Measurements from ENCODE around the gene PAF1. TPM values are rescaled to one million over a fixed set of nuclear protein-coding genes. Genes with fewer than 3 reads are reported as not detected.
A peak's percentile ranks its signal among the peaks of the same experiment; 100 is the strongest.
"Not testable (repeated sequence)": the region's sequence is repeated elsewhere in the genome, so short reads cannot be mapped to it uniquely, and the experiment has no call there.

The PAF1 gene
- total and polyA plus RNA-seq, 2 donors (not counting 1 experiment from before 2014, with no cell fraction given): 46.4 to 65.5 TPM

GRCh38 chr19:39341719-39342604 is 48.9 kb downstream of the PAF1 start, which contains the start of gene SAMD4B:
Gene SAMD4B (plus strand): TSS chr19:39342421. CDS start chr19:39356894, 14,473 bp downstream.
- Histone ChIP-seq H3K27me3 (ENCODE audit: control insufficient read depth, insufficient read depth, low read length) (no peaks in the 10 kb centered on the region), H3K79me2 (ENCODE audit: control insufficient read depth, insufficient read depth, low read length) (peaks cover 39% of the 10 kb centered on the region)
- peak; percentile 46 to 54 for TF ChIP-seq CTCF (conservative IDR thresholded peaks at IDR 0.05 in 1 of 2, IDR thresholded peaks at IDR 0.05 in 1 of 2; ENCODE audit: low read depth in 1 of 2, low read length in 2 of 2)
- no peak for TF ChIP-seq EZH2 (IDR thresholded peaks at IDR 0.05; ENCODE audit: low read length, missing control alignments)

GRCh38 chr19:39341129-39341718 is 49.7 kb downstream of the PAF1 start:
- Histone ChIP-seq H3K4me1 (ENCODE audit: control insufficient read depth, extremely low read depth, insufficient read depth, low read length) (peaks cover 4% of the 10 kb centered on the region), H3K4me3 (replicated peaks in 1 of 4; ENCODE audit: control extremely low read depth in 1 of 4, insufficient read depth in 1 of 4, low read depth in 3 of 4, low read length in 4 of 4) (peak overlapping the region; percentile 44 to 95 (median 72)), H3K79me2 (ENCODE audit: control insufficient read depth, insufficient read depth, low read length) (peaks cover 35% of the 10 kb centered on the region), H3K27ac (ENCODE audit: insufficient read depth, low read length) (peak overlapping the region; percentile 53), H3K36me3 (ENCODE audit: control insufficient read depth, insufficient read depth, low read length) (peaks cover 1% of the 10 kb centered on the region), H3K9me3 (ENCODE audit: control insufficient read depth, insufficient read depth, low read depth, low read length) (no peaks in the 10 kb centered on the region), H2AFZ (ENCODE audit: low read length) (peak overlapping the region; percentile 97), H3K9ac (ENCODE audit: insufficient read depth, low read length) (peak overlapping the region; percentile 50), H4K20me1 (ENCODE audit: control insufficient read depth, extremely low read depth, insufficient read depth, low read length) (no peaks in the 10 kb centered on the region), H3K27me3 (ENCODE audit: control insufficient read depth, insufficient read depth, low read length) (no peaks in the 10 kb centered on the region), H3K4me2 (ENCODE audit: extremely low read depth, insufficient read depth, low read length) (peak overlapping the region; percentile 100)
- peak in 1 of 2 donors; percentile 34 for DNase-seq (ENCODE audit: low read depth in 2 of 2)
- TF ChIP-seq EZH2 (IDR thresholded peaks at IDR 0.05; ENCODE audit: low read length, missing control alignments) (no peak), CTCF (conservative IDR thresholded peaks at IDR 0.05 in 1 of 2, IDR thresholded peaks at IDR 0.05 in 1 of 2; ENCODE audit: low read depth in 1 of 2, low read length in 2 of 2) (peak in 1 of 2 donors; percentile 26)

More at GRCh38 chr19:39341719-39342604, 48.9 kb downstream of the PAF1 start, which contains the start of gene SAMD4B:
- peak within 1 kb of the TSS; percentile 100 for H3K4me2 ChIP-seq (ENCODE audit: extremely low read depth, insufficient read depth, low read length)
- H3K36me3 ChIP-seq (ENCODE audit: control insufficient read depth, insufficient read depth, low read length): peaks cover 1% of the 10 kb centered on the region
- no peaks in the 10 kb centered on the region for H4K20me1 ChIP-seq (ENCODE audit: control insufficient read depth, extremely low read depth, insufficient read depth, low read length)
- peaks cover 6% of the 10 kb centered on the region for H3K4me1 ChIP-seq (ENCODE audit: control insufficient read depth, extremely low read depth, insufficient read depth, low read length)
- H3K4me3 ChIP-seq (replicated peaks in 1 of 4; ENCODE audit: control extremely low read depth in 1 of 4, insufficient read depth in 1 of 4, low read depth in 3 of 4, low read length in 4 of 4): peak within 1 kb of the TSS; percentile 75 to 95 (median 82)
- H2AFZ ChIP-seq (ENCODE audit: low read length): peak within 1 kb of the TSS; percentile 97
- peak; percentile 96 to 98 for DNase-seq (ENCODE audit: low read depth in 2 of 2)
- peak within 1 kb of the TSS; percentile 93 for H3K9ac ChIP-seq (ENCODE audit: insufficient read depth, low read length)
- H3K9me3 ChIP-seq (ENCODE audit: control insufficient read depth, insufficient read depth, low read depth, low read length): no peaks in the 10 kb centered on the region
- H3K27ac ChIP-seq (ENCODE audit: insufficient read depth, low read length): peak within 1 kb of the TSS; percentile 85

- not testable (repeated sequence) for H3K4me3 ChIP-seq (replicated peaks in 1 of 4; ENCODE audit: control extremely low read depth in 1 of 4, insufficient read depth in 1 of 4, low read depth in 3 of 4, low read length in 4 of 4); H3K9me3 ChIP-seq (ENCODE audit: control insufficient read depth, insufficient read depth, low read depth, low read length); H3K4me1 ChIP-seq (ENCODE audit: control insufficient read depth, extremely low read depth, insufficient read depth, low read length); DNase-seq (ENCODE audit: low read depth in 2 of 2); H3K4me2 ChIP-seq (ENCODE audit: extremely low read depth, insufficient read depth, low read length); H3K36me3 ChIP-seq (ENCODE audit: control insufficient read depth, insufficient read depth, low read length); H3K27me3 ChIP-seq (ENCODE audit: control insufficient read depth, insufficient read depth, low read length); H3K9ac ChIP-seq (ENCODE audit: insufficient read depth, low read length); H3K27ac ChIP-seq (ENCODE audit: insufficient read depth, low read length); H4K20me1 ChIP-seq (ENCODE audit: control insufficient read depth, extremely low read depth, insufficient read depth, low read length); H2AFZ ChIP-seq (ENCODE audit: low read length)
- peaks cover 25% of the 10 kb centered on the region for H3K79me2 ChIP-seq (ENCODE audit: control insufficient read depth, insufficient read depth, low read length)
Measured at GRCh38 chr19:39340156-39340555, 50.8 kb downstream of the PAF1 start.
